Measurements from ENCODE around the gene DNALI1. TPM values are rescaled to one million over a fixed set of nuclear protein-coding genes. Genes with fewer than 3 reads are reported as not detected.

Gene DNALI1
- total RNA-seq, 4 donors from 2014 or later, result 1.6 to 6.6 (median 3.7) TPM; not detected in 1

DNA sequence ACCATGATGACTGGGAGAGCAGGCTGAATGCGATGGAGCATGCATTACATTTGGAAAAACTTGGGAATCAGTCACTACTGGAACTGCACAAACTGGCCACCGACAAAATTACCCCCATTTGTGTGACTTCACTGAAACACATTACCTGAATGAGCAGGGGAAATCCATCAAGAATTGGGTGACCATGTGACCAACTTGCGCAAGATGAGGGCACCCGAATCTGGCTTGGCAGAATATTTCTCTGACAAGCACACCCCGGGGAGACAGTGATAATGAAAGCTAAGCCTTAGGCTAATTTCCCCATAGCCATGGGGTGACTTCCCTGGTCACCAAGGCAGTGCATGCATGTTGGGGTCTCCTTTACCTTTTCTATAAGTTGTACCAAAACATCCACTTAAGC is 11.7 kb upstream of the DNALI1 start:
- Histone ChIP-seq H3K4me3 (no peak overlapping the region), H3K27me3 (no peaks in the 10 kb centered on the region), H3K9me3 (no peaks in the 10 kb centered on the region), H3K36me3 (peaks cover 0 to 33% (median 11%) of the 10 kb centered on the region in 4 donors), H3K4me1 (no peaks in the 10 kb centered on the region), H3K27ac (no peak overlapping the region)
- in situ Hi-C loops (cut with MboI; ENCODE audit: low pct_ligation_motif_present in 1 of 4, low pct_unique_long_range_greater_than_20kb in 1 of 4, low sequenced_read_pairs in 3 of 4), result no loop called here
- no peak for DNase-seq
- TF ChIP-seq, protein P1, sequence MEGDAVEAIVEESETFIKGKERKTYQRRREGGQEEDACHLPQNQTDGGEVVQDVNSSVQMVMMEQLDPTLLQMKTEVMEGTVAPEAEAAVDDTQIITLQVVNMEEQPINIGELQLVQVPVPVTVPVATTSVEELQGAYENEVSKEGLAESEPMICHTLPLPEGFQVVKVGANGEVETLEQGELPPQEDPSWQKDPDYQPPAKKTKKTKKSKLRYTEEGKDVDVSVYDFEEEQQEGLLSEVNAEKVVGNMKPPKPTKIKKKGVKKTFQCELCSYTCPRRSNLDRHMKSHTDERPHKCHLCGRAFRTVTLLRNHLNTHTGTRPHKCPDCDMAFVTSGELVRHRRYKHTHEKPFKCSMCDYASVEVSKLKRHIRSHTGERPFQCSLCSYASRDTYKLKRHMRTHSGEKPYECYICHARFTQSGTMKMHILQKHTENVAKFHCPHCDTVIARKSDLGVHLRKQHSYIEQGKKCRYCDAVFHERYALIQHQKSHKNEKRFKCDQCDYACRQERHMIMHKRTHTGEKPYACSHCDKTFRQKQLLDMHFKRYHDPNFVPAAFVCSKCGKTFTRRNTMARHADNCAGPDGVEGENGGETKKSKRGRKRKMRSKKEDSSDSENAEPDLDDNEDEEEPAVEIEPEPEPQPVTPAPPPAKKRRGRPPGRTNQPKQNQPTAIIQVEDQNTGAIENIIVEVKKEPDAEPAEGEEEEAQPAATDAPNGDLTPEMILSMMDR (IDR thresholded peaks at IDR 0.05), result no peak
- TF ChIP-seq POLR2AphosphoS5 (IDR thresholded peaks at IDR 0.05) (no peak), EP300 (IDR thresholded peaks at IDR 0.05; ENCODE audit: low read depth) (no peak), POLR2A (IDR thresholded peaks at IDR 0.05) (no peak)
- WGBS, 2 donors (ENCODE audit: low coverage in 1 of 2), result 64 to 75% methylated on average over 3 to 5 of the region's 5 CpGs
- intact Hi-C loops (cut with DNase I; ENCODE audit: low total_unique reads), result no loop called here

GRCh38 chr1:37549341-37549740 is 7.4 kb upstream of the DNALI1 start:
- Histone ChIP-seq H3K9me3 (no peaks in the 10 kb centered on the region), H3K27me3 (no peaks in the 10 kb centered on the region), H3K4me3 (no peak overlapping the region), H3K27ac (no peak overlapping the region), H3K36me3 (peaks cover 0 to 19% (median 9%) of the 10 kb centered on the region in 4 donors), H3K4me1 (peaks cover 0 to 17% (median 14%) of the 10 kb centered on the region in 4 donors)
- 90 to 91% methylated on average over 3 to 6 of the region's 6 CpGs for WGBS, 2 donors (ENCODE audit: low coverage in 1 of 2)
- TF ChIP-seq POLR2A (IDR thresholded peaks at IDR 0.05) (no peak), POLR2AphosphoS5 (IDR thresholded peaks at IDR 0.05) (no peak), EP300 (IDR thresholded peaks at IDR 0.05; ENCODE audit: low read depth) (no peak)
- TF ChIP-seq, protein P1 (IDR thresholded peaks at IDR 0.05), result no peak
- in situ Hi-C loops (cut with MboI; ENCODE audit: low pct_ligation_motif_present in 1 of 4, low pct_unique_long_range_greater_than_20kb in 1 of 4, low sequenced_read_pairs in 3 of 4) (no loop called here), intact Hi-C loops (cut with DNase I; ENCODE audit: low total_unique reads) (no loop called here)
- DNase-seq, result no peak

- TF ChIP-seq POLR2A (IDR thresholded peaks at IDR 0.05) (no peak), EP300 (IDR thresholded peaks at IDR 0.05; ENCODE audit: low read depth) (no peak), POLR2AphosphoS5 (IDR thresholded peaks at IDR 0.05) (no peak)
- TF ChIP-seq, protein P1 (IDR thresholded peaks at IDR 0.05), result no peak
- in situ Hi-C loops (cut with MboI; ENCODE audit: low pct_ligation_motif_present in 1 of 4, low pct_unique_long_range_greater_than_20kb in 1 of 4, low sequenced_read_pairs in 3 of 4), result no loop called here
- peaks cover 0 to 10% (median 3%) of the 10 kb centered on the region in 4 donors for H3K36me3 ChIP-seq
- WGBS, 2 donors (ENCODE audit: low coverage in 1 of 2), result 4% methylated on average over 11 of the region's 11 CpGs; no CpG with 5 or more reads in 1 of the 2 donors
- intact Hi-C loops (cut with DNase I; ENCODE audit: low total_unique reads), result no loop called here
- peaks cover 11 to 35% (median 21%) of the 10 kb centered on the region in 4 donors for H3K4me1 ChIP-seq
- H3K4me3 ChIP-seq, result peak overlapping the region; percentile 74 to 98 (median 94)
- peak overlapping the region; percentile 88 to 95 (median 91) for H3K27ac ChIP-seq
- no peaks in the 10 kb centered on the region for H3K9me3 ChIP-seq
- no peak for DNase-seq
- H3K27me3 ChIP-seq, result no peaks in the 10 kb centered on the region
Observed at GRCh38 chr1:37553598-37553926, 3.2 kb upstream of the DNALI1 start.

DNA sequence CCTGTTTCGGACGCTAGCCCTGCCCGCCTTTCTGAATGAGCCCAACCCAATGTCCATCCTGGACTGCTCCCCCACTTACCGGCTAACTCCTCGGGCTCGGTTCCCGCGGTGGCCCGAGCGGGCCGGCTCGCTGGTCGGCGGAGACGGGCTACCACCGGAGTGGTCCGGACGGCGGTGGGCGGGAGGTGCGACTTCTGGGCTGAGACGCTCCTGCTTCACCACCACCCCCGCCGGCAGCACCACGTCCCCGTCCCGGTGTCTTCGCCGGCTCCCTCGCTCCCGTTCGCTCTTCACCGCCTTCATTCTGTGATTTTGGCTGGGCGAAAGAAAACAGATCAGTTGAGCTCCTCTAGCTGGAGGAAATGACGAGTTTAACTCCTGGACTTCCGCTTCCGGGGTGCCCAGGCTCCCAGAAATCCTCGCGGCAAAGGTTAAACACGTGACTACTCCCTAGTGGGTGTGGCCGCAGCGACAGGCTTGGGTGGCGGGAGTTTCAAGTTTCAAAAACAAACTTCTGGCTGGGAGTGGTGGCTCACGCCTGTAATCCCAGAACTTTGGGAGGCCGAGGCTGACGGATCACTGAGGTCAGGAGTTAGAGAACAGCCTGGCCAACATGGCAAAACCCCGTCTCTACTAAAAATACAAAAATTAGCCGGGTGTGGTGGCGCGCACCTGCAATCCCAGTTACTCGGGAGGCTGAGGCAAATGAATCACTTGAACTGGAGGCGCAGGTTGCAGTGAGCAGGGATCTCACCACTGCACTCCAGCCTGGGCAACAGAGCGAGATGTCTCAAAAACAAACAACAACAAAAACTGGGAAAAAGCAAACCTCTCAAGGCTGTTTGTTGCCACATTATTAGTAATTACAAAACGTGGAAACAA is 2.6 kb upstream of the DNALI1 start, which contains the start of gene SNIP1:
TSS of gene SNIP1 (minus strand) at position 367 of the 882 bp plus-strand sequence. CDS start at position 303, 64 bp downstream.
- Histone ChIP-seq H3K27ac (peak within 1 kb of the TSS; percentile 88 to 95 (median 91)), H3K36me3 (peaks cover 0 to 10% (median 1%) of the 10 kb centered on the region in 4 donors), H3K27me3 (no peaks in the 10 kb centered on the region), H3K4me3 (peak within 1 kb of the TSS; percentile 74 to 98 (median 94)), H3K4me1 (peaks cover 11 to 35% (median 21%) of the 10 kb centered on the region in 4 donors), H3K9me3 (no peaks in the 10 kb centered on the region)
- in situ Hi-C loops (cut with MboI; ENCODE audit: low pct_ligation_motif_present in 1 of 4, low pct_unique_long_range_greater_than_20kb in 1 of 4, low sequenced_read_pairs in 3 of 4) (no loop called here), intact Hi-C loops (cut with DNase I; ENCODE audit: low total_unique reads) (no loop called here)
- 13 to 72% methylated on average over 7 to 52 of the region's 54 CpGs for WGBS, 2 donors (ENCODE audit: low coverage in 1 of 2)
- no peak for TF ChIP-seq EP300 (IDR thresholded peaks at IDR 0.05; ENCODE audit: low read depth)
- TF ChIP-seq POLR2A (IDR thresholded peaks at IDR 0.05), result peak; percentile 88
- TF ChIP-seq, protein P1 (IDR thresholded peaks at IDR 0.05), result no peak
- TF ChIP-seq POLR2AphosphoS5 (IDR thresholded peaks at IDR 0.05), result peak; percentile 84 to 96 (median 93)
- peak; percentile 94 for DNase-seq

Data from transverse colon (tissue), 4 donors.